Natural killer cell (primary cell): ENCODE results near the gene SHLD2. TPM values are rescaled to one million over a fixed set of nuclear protein-coding genes. Genes with fewer than 3 reads are reported as not detected.
"Not testable (repeated sequence)": the region's sequence is repeated elsewhere in the genome, so short reads cannot be mapped to it uniquely, and the experiment has no call there.

Source experiments
- ATAC-seq, 3 donors: fragments of 150-1000 bp in 2 of 3; fragments of 200-7000 bp in 1 of 3; cut with Tn5 transposase; 1 replicate in 1 of 3; 2 replicates in 2 of 3; pipeline ENCODE4 v1.10.0; 2021; ENCODE audit warnings: mild to moderate bottlenecking in 2 of 3, moderate library complexity in 2 of 3
- DNase-seq, 2 donors: peaks; one replicate each; pipeline versions ENCODE4 v3.0.0 to v3.0.0-alpha.2; 2013 to 2021; ENCODE audit warnings: mixed read lengths in 1 of 2
- H3K27ac ChIP-seq: one replicate; pipeline ENCODE4 v1.5.1; 2013; ENCODE audit warnings: mild to moderate bottlenecking, low read length
- H3K27me3 ChIP-seq: one replicate; pipeline ENCODE4 v1.6.1; 2013; ENCODE audit warnings: low read length; ENCODE audit not compliant: control insufficient read depth, insufficient read depth
- H3K36me3 ChIP-seq: one replicate; pipeline ENCODE4 v1.6.1; 2013; ENCODE audit warnings: low read length; ENCODE audit not compliant: control insufficient read depth, insufficient read depth
- H3K4me1 ChIP-seq: one replicate; pipeline ENCODE4 v1.6.1; 2013; ENCODE audit warnings: low read length; ENCODE audit not compliant: control insufficient read depth, insufficient read depth
- H3K4me3 ChIP-seq: one replicate; pipeline ENCODE4 v1.5.1; 2013; ENCODE audit warnings: low read length
- H3K9me3 ChIP-seq: one replicate; pipeline ENCODE4 v1.6.1; 2013; ENCODE audit warnings: low read length; ENCODE audit not compliant: control insufficient read depth, insufficient read depth
- H3K27ac Mint-ChIP-seq, 2 donors: one replicate each; pipeline ENCODE4 v1.8.0; 2022; ENCODE audit warnings: mild to moderate bottlenecking in 2 of 2, mixed read lengths in 2 of 2, moderate library complexity in 1 of 2
- H3K27me3 Mint-ChIP-seq, 2 donors: one replicate each; pipeline ENCODE4 v1.8.0; 2022; ENCODE audit warnings: low read depth in 2 of 2, mixed read lengths in 2 of 2
- H3K36me3 Mint-ChIP-seq: one replicate; pipeline ENCODE4 v1.8.0; 2022; ENCODE audit warnings: mixed read lengths
- H3K4me1 Mint-ChIP-seq, 2 donors: one replicate each; pipeline ENCODE4 v1.8.0; 2022; ENCODE audit warnings: mixed read lengths in 2 of 2
- H3K4me3 Mint-ChIP-seq: one replicate; pipeline ENCODE4 v1.8.0; 2022; ENCODE audit warnings: mild to moderate bottlenecking, moderate library complexity, mixed read lengths
- H3K9me3 Mint-ChIP-seq, 2 donors: one replicate each; pipeline ENCODE4 v1.8.0; 2022; ENCODE audit warnings: mixed read lengths in 2 of 2
- WGBS: methylation state at CpG from one replicate; pipeline ENCODE4 v1.1.7; 2013; ENCODE audit warnings: missing lambda C conversion rate; ENCODE audit not compliant: insufficient coverage; 5-methylcytosine and 5-hydroxymethylcytosine counted together
- intact Hi-C: fragments of 100-400 bp; cut with micrococcal nuclease; formaldehyde crosslinking; loops from one replicate; pipeline ENCODE4 v1.14.2; 2022
- total RNA-seq, 4 donors: library from RNA; stranded (reverse); fragments of 120-200 nt in 1 of 4; gene quantifications; one replicate each; pipeline versions ENCODE4 v1.2.3 to v1.2.4, GENCODE V29; 2013 to 2022
- TF ChIP-seq, protein P1 (sequence below): fragments of 200-600 bp; IDR thresholded peaks from one replicate; pipeline ENCODE4 v1.8.0; 2022; ENCODE audit warnings: antibody characterized with exemption

SHLD2 gene
- total RNA-seq, 3 donors from 2014 or later (not counting 1 experiment from before 2014, with no cell fraction given): 32.6 to 37.5 (median 34.1) TPM

DNA sequence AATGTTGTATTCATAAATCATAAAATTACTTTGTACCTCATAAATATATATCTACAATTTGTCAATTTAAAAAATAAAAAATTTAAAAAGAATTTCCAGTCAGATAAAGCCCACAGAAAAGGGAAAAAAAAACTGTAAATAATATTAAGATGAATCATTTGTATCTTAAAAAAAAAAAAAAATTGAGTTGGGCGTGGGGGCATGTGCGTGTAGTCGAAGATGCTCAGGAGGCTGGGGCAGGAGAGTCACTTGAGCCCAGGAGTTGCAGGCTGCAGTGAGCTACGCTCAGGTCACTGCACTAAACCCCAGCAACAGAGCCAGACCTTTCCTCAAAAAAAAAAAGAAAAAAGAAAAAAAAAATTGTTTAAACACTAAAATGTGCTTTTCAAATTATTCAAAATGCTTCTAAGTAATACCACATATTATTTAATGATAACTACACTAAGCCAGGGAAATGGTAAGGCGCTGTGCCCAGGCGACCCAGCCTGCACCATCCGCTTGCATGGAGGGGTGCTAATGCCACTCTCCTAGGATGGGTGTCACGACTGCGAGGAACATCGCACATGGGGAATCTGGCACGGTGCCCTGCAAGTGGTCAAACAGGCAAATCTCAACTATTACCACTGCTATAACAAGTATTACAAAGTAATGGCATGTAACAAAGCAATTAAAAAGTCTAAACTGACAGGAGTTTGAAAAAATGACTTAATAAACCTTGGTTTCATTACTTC, 15.7 kb upstream of the SHLD2 start:
- Mint-ChIP-seq H3K36me3 (no peaks in the 10 kb centered on the region), H3K27me3 (no peaks in the 10 kb centered on the region), H3K9me3 (no peaks in the 10 kb centered on the region), H3K4me1 (peaks cover 39 to 43% of the 10 kb centered on the region in 2 donors), H3K4me3 (no peak overlapping the region), H3K27ac (no peak overlapping the region)
- intact Hi-C loops: no loop called here
- H3K4me1 ChIP-seq: peaks cover 8% of the 10 kb centered on the region
- no peak overlapping the region for H3K27ac ChIP-seq
- H3K27me3 ChIP-seq: no peaks in the 10 kb centered on the region
- DNase-seq: no peak
- TF ChIP-seq, protein P1, sequence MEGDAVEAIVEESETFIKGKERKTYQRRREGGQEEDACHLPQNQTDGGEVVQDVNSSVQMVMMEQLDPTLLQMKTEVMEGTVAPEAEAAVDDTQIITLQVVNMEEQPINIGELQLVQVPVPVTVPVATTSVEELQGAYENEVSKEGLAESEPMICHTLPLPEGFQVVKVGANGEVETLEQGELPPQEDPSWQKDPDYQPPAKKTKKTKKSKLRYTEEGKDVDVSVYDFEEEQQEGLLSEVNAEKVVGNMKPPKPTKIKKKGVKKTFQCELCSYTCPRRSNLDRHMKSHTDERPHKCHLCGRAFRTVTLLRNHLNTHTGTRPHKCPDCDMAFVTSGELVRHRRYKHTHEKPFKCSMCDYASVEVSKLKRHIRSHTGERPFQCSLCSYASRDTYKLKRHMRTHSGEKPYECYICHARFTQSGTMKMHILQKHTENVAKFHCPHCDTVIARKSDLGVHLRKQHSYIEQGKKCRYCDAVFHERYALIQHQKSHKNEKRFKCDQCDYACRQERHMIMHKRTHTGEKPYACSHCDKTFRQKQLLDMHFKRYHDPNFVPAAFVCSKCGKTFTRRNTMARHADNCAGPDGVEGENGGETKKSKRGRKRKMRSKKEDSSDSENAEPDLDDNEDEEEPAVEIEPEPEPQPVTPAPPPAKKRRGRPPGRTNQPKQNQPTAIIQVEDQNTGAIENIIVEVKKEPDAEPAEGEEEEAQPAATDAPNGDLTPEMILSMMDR: no peak
- H3K4me3 ChIP-seq: no peak overlapping the region
- ATAC-seq: no peak
- peaks cover 4% of the 10 kb centered on the region for H3K36me3 ChIP-seq
- H3K9me3 ChIP-seq: no peaks in the 10 kb centered on the region
- WGBS: 85% methylated on average over 11 of the region's 11 CpGs

DNA sequence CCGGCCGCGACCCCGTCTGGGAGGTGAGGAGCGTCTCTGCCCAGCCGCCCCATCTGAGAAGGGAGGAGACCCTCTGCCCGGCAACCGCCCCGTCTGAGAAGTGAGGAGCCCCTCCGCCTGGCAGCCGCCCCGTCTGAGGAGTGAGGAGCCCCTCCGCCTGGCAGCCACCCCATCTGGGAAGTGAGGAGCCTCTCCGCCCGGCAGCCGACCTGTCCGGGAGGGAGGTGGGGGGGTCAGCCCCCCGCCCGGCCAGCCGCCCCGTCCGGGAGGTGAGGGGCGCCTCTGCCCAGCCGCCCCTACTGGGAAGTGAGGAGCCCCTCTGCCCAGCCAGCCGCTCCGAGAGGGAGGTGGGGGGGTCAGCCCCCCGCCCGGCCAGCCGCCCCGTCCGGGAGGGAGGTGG, 14.4 kb upstream of the SHLD2 start:
- H3K9me3 Mint-ChIP-seq, H3K27ac Mint-ChIP-seq, H3K36me3 ChIP-seq, H3K4me3 ChIP-seq, H3K9me3 ChIP-seq, H3K27me3 ChIP-seq, intact Hi-C loops, ATAC-seq, DNase-seq, H3K27me3 Mint-ChIP-seq, H3K27ac ChIP-seq, H3K4me3 Mint-ChIP-seq, H3K36me3 Mint-ChIP-seq: not testable (repeated sequence)
- WGBS: 98% methylated on average over 13 of the region's 31 CpGs
- H3K4me1 ChIP-seq: peaks cover 14% of the 10 kb centered on the region
- peaks cover 48 to 53% of the 10 kb centered on the region in 2 donors for H3K4me1 Mint-ChIP-seq

- ATAC-seq, H3K27me3 Mint-ChIP-seq, H3K36me3 Mint-ChIP-seq, H3K27ac ChIP-seq, DNase-seq, H3K27me3 ChIP-seq, H3K4me3 Mint-ChIP-seq, H3K27ac Mint-ChIP-seq, H3K9me3 ChIP-seq, H3K36me3 ChIP-seq, H3K9me3 Mint-ChIP-seq, intact Hi-C loops, H3K4me3 ChIP-seq: not testable (repeated sequence)
- peaks cover 14% of the 10 kb centered on the region for H3K4me1 ChIP-seq
- no CpG with 5 or more reads among the region's 3 CpGs for WGBS
- H3K4me1 Mint-ChIP-seq: peaks cover 50 to 54% of the 10 kb centered on the region in 2 donors
Measured at GRCh38 chr10:87081574-87081973, 13.4 kb upstream of the SHLD2 start.

DNA sequence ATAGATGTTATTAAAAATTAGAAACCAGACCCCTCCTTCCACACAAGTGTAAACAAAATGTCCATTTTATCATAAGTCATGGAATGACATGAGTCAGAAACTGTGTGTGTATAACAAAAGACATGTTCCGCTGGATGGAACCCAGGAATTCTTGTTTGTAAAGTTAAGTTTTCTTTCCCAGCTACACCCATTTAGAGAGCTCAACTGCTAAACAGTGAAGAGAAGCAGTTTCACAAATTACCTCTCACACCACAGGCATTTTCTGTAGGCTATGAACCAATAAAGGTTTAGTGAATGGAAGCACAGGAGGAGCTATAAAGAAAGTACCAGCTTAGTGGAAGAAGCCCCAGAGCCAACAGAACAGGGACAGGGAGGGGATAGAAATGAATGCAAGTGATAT, 12.8 kb upstream of the SHLD2 start:
- H3K9me3 ChIP-seq, H3K27me3 Mint-ChIP-seq, ATAC-seq, DNase-seq, H3K4me3 ChIP-seq, H3K36me3 ChIP-seq, H3K9me3 Mint-ChIP-seq, H3K36me3 Mint-ChIP-seq, H3K27me3 ChIP-seq, H3K27ac ChIP-seq, intact Hi-C loops, H3K4me3 Mint-ChIP-seq: not testable (repeated sequence)
- WGBS: no CpG with 5 or more reads among the region's 1 CpG
- H3K4me1 ChIP-seq: peaks cover 11% of the 10 kb centered on the region
- Mint-ChIP-seq H3K27ac (peak overlapping the region; percentile 89 to 94), H3K4me1 (peaks cover 51 to 54% of the 10 kb centered on the region in 2 donors)

- not testable (repeated sequence) for H3K9me3 Mint-ChIP-seq, H3K27me3 ChIP-seq, H3K36me3 ChIP-seq, H3K9me3 ChIP-seq, H3K36me3 Mint-ChIP-seq, H3K4me3 ChIP-seq, H3K27me3 Mint-ChIP-seq
- DNase-seq: peak; percentile 27 to 71
- H3K27ac ChIP-seq: peak overlapping the region; percentile 69
- Mint-ChIP-seq H3K4me1 (peaks cover 52 to 53% of the 10 kb centered on the region in 2 donors), H3K4me3 (peak overlapping the region; percentile 55), H3K27ac (peak overlapping the region; percentile 89 to 94)
- 18% methylated on average over 1 of the region's 5 CpGs for WGBS
- ATAC-seq: peak; percentile 76 to 81 (median 79)
- intact Hi-C loops: loop anchor here (1.0 kb wide), 1 partner anchor 11 kb away; the partner anchor contains the start of gene GLUD1
- peaks cover 15% of the 10 kb centered on the region for H3K4me1 ChIP-seq
Measured at GRCh38 chr10:87083576-87084290, 11.3 kb upstream of the SHLD2 start.

DNA sequence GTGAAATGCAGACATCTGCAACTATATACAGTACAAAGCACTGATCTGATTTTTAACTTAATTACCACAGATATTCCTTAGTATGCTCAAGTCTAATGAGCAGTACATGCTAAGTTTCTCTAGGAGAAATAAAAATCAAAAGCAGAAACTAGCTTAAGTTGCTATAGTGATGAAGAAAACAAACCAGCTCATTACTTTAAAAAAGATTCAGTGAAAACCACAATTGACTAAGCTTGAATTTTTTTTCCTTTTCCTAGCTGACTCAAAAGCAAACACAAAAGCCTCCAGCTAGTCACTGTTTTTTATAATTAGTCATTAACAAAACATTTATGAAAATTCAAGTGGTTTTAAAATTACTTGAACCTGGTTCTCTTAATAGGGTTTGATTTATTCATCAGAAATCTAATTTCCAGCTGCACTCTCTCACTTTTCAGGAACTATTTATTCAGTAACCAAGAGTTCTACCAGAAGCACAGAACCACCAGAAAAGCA, 10.7 kb upstream of the SHLD2 start:
- intact Hi-C loops: loop anchor here (1.0 kb wide), 1 partner anchor 10 kb away; the partner anchor contains the start of gene GLUD1
- peak in 1 of 2 donors; percentile 51 for DNase-seq
- Mint-ChIP-seq H3K27ac (peak overlapping the region; percentile 89 to 94), H3K4me1 (peaks cover 57% of the 10 kb centered on the region in 2 donors), H3K4me3 (peak overlapping the region; percentile 60)
- H3K27me3 Mint-ChIP-seq, H3K9me3 ChIP-seq, H3K27me3 ChIP-seq, H3K36me3 ChIP-seq, H3K4me3 ChIP-seq, H3K36me3 Mint-ChIP-seq, H3K9me3 Mint-ChIP-seq: not testable (repeated sequence)
- Histone ChIP-seq H3K27ac (peak overlapping the region; percentile 69), H3K4me1 (peaks cover 15% of the 10 kb centered on the region)
- ATAC-seq: peak; percentile 69 to 76 (median 76)
